Measurements from ENCODE around the gene DEXI. TPM values are rescaled to one million over a fixed set of nuclear protein-coding genes. Genes with fewer than 3 reads are reported as not detected.

DEXI gene
- total RNA-seq, 4 donors from 2014 or later = 36.2 to 76.4 (median 56.0) TPM

- Histone ChIP-seq H3K9me3 (no peaks in the 10 kb centered on the region), H3K4me1 (peaks cover 0 to 4% (median 0%) of the 10 kb centered on the region in 4 donors), H3K27me3 (no peaks in the 10 kb centered on the region), H3K36me3 (no peaks in the 10 kb centered on the region), H3K4me3 (no peak overlapping the region), H3K27ac (peak overlapping the region in 1 of 4 donors; percentile 19)
- in situ Hi-C loops (cut with MboI; ENCODE audit: low pct_ligation_motif_present in 1 of 4, low pct_unique_long_range_greater_than_20kb in 1 of 4, low sequenced_read_pairs in 3 of 4) = loop anchor here in 1 of 4 donors (25.0 kb wide), 1 partner anchor 623 kb away; no protein-coding TSS in a partner anchor
- intact Hi-C loops (cut with DNase I; ENCODE audit: low total_unique reads) = no loop called here
- TF ChIP-seq EP300 (IDR thresholded peaks at IDR 0.05; ENCODE audit: low read depth) = no peak
- 34 to 66% methylated on average over 3 to 6 of the region's 6 CpGs for WGBS, 2 donors (ENCODE audit: low coverage in 1 of 2)
- DNase-seq = no peak
Measured at GRCh38 chr16:10885246-10885645, 57.0 kb downstream of the DEXI start.

DNA sequence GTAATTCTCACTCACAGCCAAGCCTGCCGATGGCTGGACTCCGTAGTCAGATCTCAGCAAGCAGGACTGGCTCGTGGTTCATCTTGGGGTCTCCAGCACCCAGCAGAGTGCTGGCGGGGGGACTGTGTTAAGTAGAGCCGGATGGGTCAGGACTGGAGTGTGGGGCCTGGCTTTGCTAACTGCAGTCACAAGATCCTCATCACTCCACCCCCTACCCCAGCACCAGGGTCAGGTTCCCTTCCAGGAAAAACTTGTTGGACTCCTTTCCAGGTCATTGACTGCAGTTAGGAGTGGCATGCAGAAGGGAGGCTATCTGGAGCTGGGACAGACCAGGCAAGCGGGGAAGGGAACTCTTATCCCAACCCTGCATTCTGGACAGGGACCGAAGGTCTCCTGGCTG is 59.3 kb downstream of the DEXI start:
- no peak for DNase-seq
- TF ChIP-seq POLR2AphosphoS5 (IDR thresholded peaks at IDR 0.05) (no peak), CTCF (IDR thresholded peaks at IDR 0.05) (no peak), EP300 (IDR thresholded peaks at IDR 0.05; ENCODE audit: low read depth) (no peak), POLR2A (IDR thresholded peaks at IDR 0.05) (no peak)
- H3K36me3 ChIP-seq = no peaks in the 10 kb centered on the region
- in situ Hi-C loops (cut with MboI; ENCODE audit: low pct_ligation_motif_present in 1 of 4, low pct_unique_long_range_greater_than_20kb in 1 of 4, low sequenced_read_pairs in 3 of 4) = loop anchor here in 1 of 4 donors (25.0 kb wide), 1 partner anchor 621 kb away; no protein-coding TSS in a partner anchor
- H3K9me3 ChIP-seq = no peaks in the 10 kb centered on the region
- no peak overlapping the region for H3K27ac ChIP-seq
- peaks cover 17% of the 10 kb centered on the region for H3K27me3 ChIP-seq
- H3K4me3 ChIP-seq = no peak overlapping the region
- WGBS, 2 donors (ENCODE audit: low coverage in 1 of 2) = 87% methylated on average over 7 of the region's 7 CpGs; no CpG with 5 or more reads in 1 of the 2 donors
- H3K4me1 ChIP-seq = peaks cover 0 to 25% (median 13%) of the 10 kb centered on the region in 4 donors
- intact Hi-C loops (cut with DNase I; ENCODE audit: low total_unique reads) = no loop called here

GRCh38 chr16:10881479-10882030 is 60.7 kb downstream of the DEXI start:
- Histone ChIP-seq H3K4me1 (peaks cover 0 to 26% (median 14%) of the 10 kb centered on the region in 4 donors), H3K36me3 (no peaks in the 10 kb centered on the region), H3K27ac (no peak overlapping the region), H3K9me3 (no peaks in the 10 kb centered on the region), H3K4me3 (no peak overlapping the region), H3K27me3 (peaks cover 17% of the 10 kb centered on the region)
- in situ Hi-C loops (cut with MboI; ENCODE audit: low pct_ligation_motif_present in 1 of 4, low pct_unique_long_range_greater_than_20kb in 1 of 4, low sequenced_read_pairs in 3 of 4) (loop anchor here in 1 of 4 donors (25.0 kb wide), 1 partner anchor 619 kb away; no protein-coding TSS in a partner anchor), intact Hi-C loops (cut with DNase I; ENCODE audit: low total_unique reads) (no loop called here)
- no peak for DNase-seq
- TF ChIP-seq POLR2AphosphoS5 (IDR thresholded peaks at IDR 0.05) (no peak), POLR2A (IDR thresholded peaks at IDR 0.05) (no peak), EP300 (IDR thresholded peaks at IDR 0.05; ENCODE audit: low read depth) (no peak), CTCF (IDR thresholded peaks at IDR 0.05) (no peak)
- WGBS, 2 donors (ENCODE audit: low coverage in 1 of 2) = 60 to 62% methylated on average over 7 of the region's 7 CpGs

GRCh38 chr16:10880594-10881452 is 61.4 kb downstream of the DEXI start:
- in situ Hi-C loops (cut with MboI; ENCODE audit: low pct_ligation_motif_present in 1 of 4, low pct_unique_long_range_greater_than_20kb in 1 of 4, low sequenced_read_pairs in 3 of 4) = loop anchor here in 1 of 4 donors (25.0 kb wide), 1 partner anchor 619 kb away; no protein-coding TSS in a partner anchor
- no peaks in the 10 kb centered on the region for H3K36me3 ChIP-seq
- TF ChIP-seq POLR2AphosphoS5 (IDR thresholded peaks at IDR 0.05) (no peak), POLR2A (IDR thresholded peaks at IDR 0.05) (no peak), EP300 (IDR thresholded peaks at IDR 0.05; ENCODE audit: low read depth) (no peak), CTCF (IDR thresholded peaks at IDR 0.05) (no peak)
- peak overlapping the region in 1 of 4 donors; percentile 2 for H3K27ac ChIP-seq
- no peak overlapping the region for H3K4me3 ChIP-seq
- peaks cover 0 to 26% (median 14%) of the 10 kb centered on the region in 4 donors for H3K4me1 ChIP-seq
- no peaks in the 10 kb centered on the region for H3K9me3 ChIP-seq
- intact Hi-C loops (cut with DNase I; ENCODE audit: low total_unique reads) = no loop called here
- no peak for DNase-seq
- H3K27me3 ChIP-seq = peaks cover 17% of the 10 kb centered on the region
- 70 to 83% methylated on average over 5 to 10 of the region's 10 CpGs for WGBS, 2 donors (ENCODE audit: low coverage in 1 of 2)
